Measurements from ENCODE around the gene RGS9. TPM values are rescaled to one million over a fixed set of nuclear protein-coding genes. Genes with fewer than 3 reads are reported as not detected.

RGS9 gene
- total and polyA plus RNA-seq, 4 donors = 1.0 to 4.0 (median 2.1) TPM

DNA sequence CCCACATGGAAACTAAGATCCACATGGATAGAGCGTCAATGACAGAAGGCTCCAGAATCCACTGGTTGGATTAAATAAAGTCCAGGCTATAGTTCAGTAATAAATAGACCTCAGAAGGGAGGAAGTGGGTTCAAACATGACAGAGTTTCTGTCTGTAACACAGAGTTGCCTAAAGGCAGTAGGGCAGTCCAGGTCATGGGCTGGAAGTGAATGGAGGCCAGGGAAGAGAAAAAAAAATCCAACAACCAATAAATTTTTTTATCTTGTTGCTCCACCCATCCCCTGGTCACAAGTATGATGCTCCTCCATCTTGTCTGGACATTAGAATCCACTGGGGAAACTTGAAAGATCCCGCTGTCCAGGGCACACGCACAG is 92.4 kb downstream of the RGS9 start:
- Histone ChIP-seq H3K27me3 (ENCODE audit: control insufficient read depth in 4 of 4, insufficient read depth in 4 of 4, low read length in 3 of 4) (no peaks in the 10 kb centered on the region), H3K4me3 (ENCODE audit: low read depth in 1 of 3, low read length in 3 of 3) (no peak overlapping the region), H3K9me3 (ENCODE audit: control insufficient read depth in 4 of 4, low read length in 3 of 4) (no peaks in the 10 kb centered on the region), H3K4me1 (ENCODE audit: control insufficient read depth in 4 of 4, insufficient read depth in 4 of 4, low read length in 3 of 4) (no peaks in the 10 kb centered on the region), H3K36me3 (ENCODE audit: control insufficient read depth in 4 of 4, insufficient read depth in 3 of 4, low read depth in 1 of 4, low read length in 3 of 4) (no peaks in the 10 kb centered on the region), H3K27ac (ENCODE audit: low read depth in 1 of 2, low read length in 2 of 2) (no peak overlapping the region), H3K9ac (ENCODE audit: low read depth in 1 of 2, low read length in 2 of 2) (no peak overlapping the region)
- WGBS = 91% methylated on average over 3 of the region's 3 CpGs
- DNase-seq (ENCODE audit: low spot score) = no peak
- TF ChIP-seq SP1 (IDR thresholded peaks at IDR 0.05) (no peak), FOXA2 (IDR thresholded peaks at IDR 0.05) (no peak), EGR1 (IDR thresholded peaks at IDR 0.05; ENCODE audit: low read depth in 2 of 2) (no peak), FOXA1 (IDR thresholded peaks at IDR 0.05) (no peak), RAD21 (IDR thresholded peaks at IDR 0.05) (no peak)

GRCh38 chr17:65230040-65230439 is 92.9 kb downstream of the RGS9 start:
- WGBS = 93% methylated on average over 4 of the region's 4 CpGs
- DNase-seq (ENCODE audit: low spot score) = no peak
- no peaks in the 10 kb centered on the region for H3K27me3 ChIP-seq (ENCODE audit: control insufficient read depth in 4 of 4, insufficient read depth in 4 of 4, low read length in 3 of 4)
- no peaks in the 10 kb centered on the region for H3K4me1 ChIP-seq (ENCODE audit: control insufficient read depth in 4 of 4, insufficient read depth in 4 of 4, low read length in 3 of 4)
- H3K27ac ChIP-seq (ENCODE audit: low read depth in 1 of 2, low read length in 2 of 2) = no peak overlapping the region
- no peak overlapping the region for H3K9ac ChIP-seq (ENCODE audit: low read depth in 1 of 2, low read length in 2 of 2)
- no peak overlapping the region for H3K4me3 ChIP-seq (ENCODE audit: low read depth in 1 of 3, low read length in 3 of 3)
- H3K9me3 ChIP-seq (ENCODE audit: control insufficient read depth in 4 of 4, low read length in 3 of 4) = no peaks in the 10 kb centered on the region
- H3K36me3 ChIP-seq (ENCODE audit: control insufficient read depth in 4 of 4, insufficient read depth in 3 of 4, low read depth in 1 of 4, low read length in 3 of 4) = no peaks in the 10 kb centered on the region
- TF ChIP-seq CTCF (IDR thresholded peaks at IDR 0.05; ENCODE audit: low read depth, low read length, missing input control) (no peak), ZBTB33 (IDR thresholded peaks at IDR 0.05) (no peak), SP1 (IDR thresholded peaks at IDR 0.05) (no peak), RAD21 (IDR thresholded peaks at IDR 0.05) (no peak), GABPA (IDR thresholded peaks at IDR 0.05 in 1 of 2, conservative IDR thresholded peaks at IDR 0.05 in 1 of 2) (no peak), YY1 (IDR thresholded peaks at IDR 0.05) (no peak), NR2F2 (IDR thresholded peaks at IDR 0.05) (no peak), FOXA1 (IDR thresholded peaks at IDR 0.05) (no peak), RXRA (IDR thresholded peaks at IDR 0.05) (no peak)

DNA sequence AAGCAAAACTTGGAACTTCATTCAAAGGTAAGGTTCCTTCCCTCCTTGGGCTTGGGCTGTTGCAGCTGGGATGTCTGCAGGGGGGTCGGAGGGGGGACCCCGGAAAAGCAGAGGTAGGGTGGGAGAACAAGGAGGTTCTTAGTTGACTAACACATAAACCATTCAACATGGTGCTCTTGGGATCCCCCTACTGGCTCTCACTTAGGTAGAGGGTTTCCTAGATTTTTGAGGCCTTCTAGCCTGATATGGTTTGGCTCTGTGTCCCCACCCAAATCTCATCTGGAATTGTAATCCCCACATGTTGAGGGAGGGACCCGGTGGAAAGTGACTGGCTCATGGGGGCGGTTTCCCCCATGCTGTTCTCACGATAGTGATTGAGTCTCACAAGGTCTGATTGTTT is 93.9 kb downstream of the RGS9 start:
- no peaks in the 10 kb centered on the region for H3K36me3 ChIP-seq (ENCODE audit: control insufficient read depth in 4 of 4, insufficient read depth in 3 of 4, low read depth in 1 of 4, low read length in 3 of 4)
- H3K4me3 ChIP-seq (ENCODE audit: low read depth in 1 of 3, low read length in 3 of 3) = no peak overlapping the region
- H3K27me3 ChIP-seq (ENCODE audit: control insufficient read depth in 4 of 4, insufficient read depth in 4 of 4, low read length in 3 of 4) = no peaks in the 10 kb centered on the region
- no peak overlapping the region for H3K27ac ChIP-seq (ENCODE audit: low read depth in 1 of 2, low read length in 2 of 2)
- no peak overlapping the region for H3K9ac ChIP-seq (ENCODE audit: low read depth in 1 of 2, low read length in 2 of 2)
- TF ChIP-seq CTCF (IDR thresholded peaks at IDR 0.05; ENCODE audit: low read depth, low read length, missing input control) (no peak), ATF3 (IDR thresholded peaks at IDR 0.05) (no peak)
- TF ChIP-seq, protein P1, sequence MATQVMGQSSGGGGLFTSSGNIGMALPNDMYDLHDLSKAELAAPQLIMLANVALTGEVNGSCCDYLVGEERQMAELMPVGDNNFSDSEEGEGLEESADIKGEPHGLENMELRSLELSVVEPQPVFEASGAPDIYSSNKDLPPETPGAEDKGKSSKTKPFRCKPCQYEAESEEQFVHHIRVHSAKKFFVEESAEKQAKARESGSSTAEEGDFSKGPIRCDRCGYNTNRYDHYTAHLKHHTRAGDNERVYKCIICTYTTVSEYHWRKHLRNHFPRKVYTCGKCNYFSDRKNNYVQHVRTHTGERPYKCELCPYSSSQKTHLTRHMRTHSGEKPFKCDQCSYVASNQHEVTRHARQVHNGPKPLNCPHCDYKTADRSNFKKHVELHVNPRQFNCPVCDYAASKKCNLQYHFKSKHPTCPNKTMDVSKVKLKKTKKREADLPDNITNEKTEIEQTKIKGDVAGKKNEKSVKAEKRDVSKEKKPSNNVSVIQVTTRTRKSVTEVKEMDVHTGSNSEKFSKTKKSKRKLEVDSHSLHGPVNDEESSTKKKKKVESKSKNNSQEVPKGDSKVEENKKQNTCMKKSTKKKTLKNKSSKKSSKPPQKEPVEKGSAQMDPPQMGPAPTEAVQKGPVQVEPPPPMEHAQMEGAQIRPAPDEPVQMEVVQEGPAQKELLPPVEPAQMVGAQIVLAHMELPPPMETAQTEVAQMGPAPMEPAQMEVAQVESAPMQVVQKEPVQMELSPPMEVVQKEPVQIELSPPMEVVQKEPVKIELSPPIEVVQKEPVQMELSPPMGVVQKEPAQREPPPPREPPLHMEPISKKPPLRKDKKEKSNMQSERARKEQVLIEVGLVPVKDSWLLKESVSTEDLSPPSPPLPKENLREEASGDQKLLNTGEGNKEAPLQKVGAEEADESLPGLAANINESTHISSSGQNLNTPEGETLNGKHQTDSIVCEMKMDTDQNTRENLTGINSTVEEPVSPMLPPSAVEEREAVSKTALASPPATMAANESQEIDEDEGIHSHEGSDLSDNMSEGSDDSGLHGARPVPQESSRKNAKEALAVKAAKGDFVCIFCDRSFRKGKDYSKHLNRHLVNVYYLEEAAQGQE (IDR thresholded peaks at IDR 0.05) = no peak
- DNase-seq (ENCODE audit: low spot score) = no peak
- H3K4me1 ChIP-seq (ENCODE audit: control insufficient read depth in 4 of 4, insufficient read depth in 4 of 4, low read length in 3 of 4) = no peaks in the 10 kb centered on the region
- H3K9me3 ChIP-seq (ENCODE audit: control insufficient read depth in 4 of 4, low read length in 3 of 4) = no peaks in the 10 kb centered on the region
- 77% methylated on average over 5 of the region's 5 CpGs for WGBS

Data from liver (tissue), 9 donors.